Small intestine (tissue), 7 donors: ENCODE measurements around the gene INPPL1. TPM values are rescaled to one million over a fixed set of nuclear protein-coding genes. Genes with fewer than 3 reads are reported as not detected.
"Not testable (repeated sequence)": the region's sequence is repeated elsewhere in the genome, so short reads cannot be mapped to it uniquely, and the experiment has no call there.

Experiments used
- DNase-seq, 2 donors: peaks; one replicate each; pipeline versions ENCODE4 v3.0.0 to v3.0.0-alpha.2; 2013
- FAIRE-seq: peaks from 2 replicates; lab custom pipeline; 2012; peaks lifted over from hg19 to GRCh38; lab: Jason Lieb, UNC
- H3K27ac ChIP-seq, 3 donors: one replicate each; pipeline ENCODE4 v1.5.1; 2013; ENCODE audit warnings: low read length in 2 of 3, mild to moderate bottlenecking in 2 of 3, control low read depth in 1 of 3, inconsistent platforms in 1 of 3, low read depth in 1 of 3, moderate library complexity in 1 of 3
- H3K27me3 ChIP-seq, 3 donors: one replicate each; pipeline ENCODE4 v1.6.1; 2013; ENCODE audit warnings: low read length in 3 of 3, inconsistent platforms in 1 of 3; ENCODE audit not compliant: control insufficient read depth in 3 of 3, insufficient read depth in 3 of 3
- H3K36me3 ChIP-seq, 3 donors: one replicate each; pipeline ENCODE4 v1.6.1; 2013; ENCODE audit warnings: low read length in 3 of 3, inconsistent platforms in 1 of 3, low read depth in 1 of 3, mild to moderate bottlenecking in 1 of 3, moderate library complexity in 1 of 3; ENCODE audit not compliant: control insufficient read depth in 3 of 3, insufficient read depth in 2 of 3
- H3K4me1 ChIP-seq, 3 donors: one replicate each; pipeline ENCODE4 v1.6.1; 2013; ENCODE audit warnings: low read length in 2 of 3, inconsistent platforms in 1 of 3, low read depth in 1 of 3, mild to moderate bottlenecking in 1 of 3, moderate library complexity in 1 of 3; ENCODE audit not compliant: control insufficient read depth in 3 of 3, insufficient read depth in 2 of 3
- H3K4me3 ChIP-seq, 3 donors: one replicate each; pipeline ENCODE4 v1.5.1; 2013; ENCODE audit warnings: low read length in 3 of 3, control low read depth in 1 of 3, inconsistent platforms in 1 of 3, low read depth in 1 of 3, mild to moderate bottlenecking in 1 of 3, moderate library complexity in 1 of 3
- H3K9me3 ChIP-seq, 2 donors: one replicate each; pipeline ENCODE4 v1.6.1; 2013; ENCODE audit warnings: low read depth in 1 of 2, low read length in 1 of 2; ENCODE audit not compliant: control insufficient read depth in 2 of 2, insufficient read depth in 1 of 2
- WGBS, 3 donors: extraction: QIAGEN DNeasy Blood & Tissue Kit; methylation state at CpG; one replicate each; pipeline ENCODE4 v1.1.7; 2013; 5-methylcytosine and 5-hydroxymethylcytosine counted together
- polyA plus RNA-seq, 4 donors: library from polyadenylated mRNA; stranded (reverse) in 3 of 4; unstranded in 1 of 4; fragments of 200-250 nt in 3 of 4; fragments of 120-200 nt in 1 of 4; gene quantifications; one replicate each; pipeline versions ENCODE4 v1.2.1 to v1.2.3, GENCODE V29; 2013
- donor health status: healthy with polysubstance abuse.
- donor health status: control.
- donor health status: control.
- donor health status: Bipolar disorder and iron deficiency.
- donor health status: healthy.

The INPPL1 gene
- polyA plus RNA-seq, 4 donors, result 43.2 to 64.7 (median 60.7) TPM

- not testable (repeated sequence) for H3K9me3 ChIP-seq, H3K4me1 ChIP-seq, H3K36me3 ChIP-seq, H3K4me3 ChIP-seq, H3K27me3 ChIP-seq, H3K27ac ChIP-seq, FAIRE-seq, DNase-seq
- 62 to 72% (median 66%) methylated on average over 5 of the region's 5 CpGs for WGBS, 3 donors
Observed at GRCh38 chr11:72266960-72267359, 42.4 kb downstream of the INPPL1 start.

- Histone ChIP-seq H3K36me3 (no peaks in the 10 kb centered on the region), H3K4me3 (no peak overlapping the region), H3K4me1 (no peaks in the 10 kb centered on the region), H3K27ac (no peak overlapping the region), H3K9me3 (no peaks in the 10 kb centered on the region), H3K27me3 (no peaks in the 10 kb centered on the region)
- no peak for FAIRE-seq
- 71 to 85% (median 80%) methylated on average over 2 of the region's 2 CpGs for WGBS, 3 donors
- DNase-seq, result no peak
Observed at GRCh38 chr11:72267956-72268617, 43.5 kb downstream of the INPPL1 start.

DNA sequence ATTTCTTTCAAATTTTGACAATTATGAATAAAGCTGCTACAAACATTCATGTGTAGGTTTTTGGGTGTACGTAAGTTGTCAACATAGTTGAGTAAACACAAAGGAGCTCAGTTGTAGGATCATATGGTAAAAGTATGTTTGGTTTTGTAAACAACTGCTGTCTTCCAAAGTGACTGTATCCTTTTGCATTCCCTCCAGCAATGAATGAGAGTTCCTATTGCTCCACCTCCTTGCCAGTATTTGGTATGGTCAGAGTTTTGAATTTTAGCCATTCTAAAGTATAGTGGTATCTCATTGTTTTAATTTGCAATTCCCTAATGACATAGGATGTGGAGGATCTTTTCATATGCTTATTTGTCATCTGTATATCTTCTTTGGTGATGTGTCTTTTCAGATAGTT lies 47.4 kb downstream of the INPPL1 start:
- WGBS, 3 donors, result 65 to 94% (median 86%) methylated on average over 1 of the region's 1 CpG
- no peak for DNase-seq
- H3K27me3 ChIP-seq, result no peaks in the 10 kb centered on the region

DNA sequence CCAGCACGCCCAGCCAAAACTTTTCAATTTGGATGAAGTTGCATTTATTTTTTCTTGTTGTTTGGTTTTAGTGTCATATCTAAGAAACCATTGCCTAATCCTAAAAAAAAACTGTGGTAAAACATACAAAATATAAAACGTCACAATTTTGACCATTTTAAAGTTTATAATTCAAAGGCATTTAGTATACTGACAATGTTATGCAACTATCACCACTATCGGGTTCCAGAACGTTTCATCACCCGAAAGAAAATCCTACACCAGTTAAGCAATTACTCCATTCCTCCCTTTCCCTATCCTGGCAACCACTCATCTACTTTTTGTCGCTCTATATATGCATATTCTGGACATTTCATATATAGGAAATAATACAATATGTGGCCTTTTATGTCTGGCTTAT lies 49.9 kb downstream of the INPPL1 start:
- no peaks in the 10 kb centered on the region for H3K9me3 ChIP-seq
- no peaks in the 10 kb centered on the region for H3K4me1 ChIP-seq
- H3K36me3 ChIP-seq, result no peaks in the 10 kb centered on the region
- H3K27me3 ChIP-seq, result no peaks in the 10 kb centered on the region
- DNase-seq, result no peak
- 86 to 88% (median 87%) methylated on average over 6 of the region's 6 CpGs for WGBS, 3 donors
- H3K4me3 ChIP-seq, result no peak overlapping the region
- no peak overlapping the region for H3K27ac ChIP-seq
- FAIRE-seq, result no peak

More for the DNA sequence above, 47.4 kb downstream of the INPPL1 start:
- Histone ChIP-seq H3K36me3 (no peaks in the 10 kb centered on the region), H3K4me3 (no peak overlapping the region), H3K4me1 (no peaks in the 10 kb centered on the region), H3K27ac (no peak overlapping the region), H3K9me3 (no peaks in the 10 kb centered on the region)
- no peak for FAIRE-seq

- DNase-seq (no peak), FAIRE-seq (no peak)
- Histone ChIP-seq H3K27ac (no peak overlapping the region), H3K9me3 (peaks cover 0 to 4% of the 10 kb centered on the region in 2 donors), H3K4me1 (no peaks in the 10 kb centered on the region), H3K4me3 (no peak overlapping the region), H3K36me3 (no peaks in the 10 kb centered on the region), H3K27me3 (no peaks in the 10 kb centered on the region)
Observed at GRCh38 chr11:72278905-72279304, 54.3 kb downstream of the INPPL1 start.

- H3K27me3 ChIP-seq, result no peaks in the 10 kb centered on the region
- H3K4me1 ChIP-seq, result no peaks in the 10 kb centered on the region
- 85 to 92% (median 90%) methylated on average over 12 of the region's 12 CpGs for WGBS, 3 donors
- DNase-seq, result no peak
- no peaks in the 10 kb centered on the region for H3K36me3 ChIP-seq
- H3K27ac ChIP-seq, result no peak overlapping the region
- H3K4me3 ChIP-seq, result no peak overlapping the region
- peaks cover 0 to 4% of the 10 kb centered on the region in 2 donors for H3K9me3 ChIP-seq
- no peak for FAIRE-seq
Observed at GRCh38 chr11:72280037-72280436, 55.5 kb downstream of the INPPL1 start.

GRCh38 chr11:72280726-72281315 lies 56.3 kb downstream of the INPPL1 start:
- H3K36me3 ChIP-seq, result no peaks in the 10 kb centered on the region
- no peak overlapping the region for H3K4me3 ChIP-seq
- WGBS, 3 donors, result 93 to 96% (median 94%) methylated on average over 24 of the region's 24 CpGs
- peaks cover 0 to 4% of the 10 kb centered on the region in 2 donors for H3K9me3 ChIP-seq
- H3K27ac ChIP-seq, result no peak overlapping the region
- H3K4me1 ChIP-seq, result no peaks in the 10 kb centered on the region
- DNase-seq (no peak), FAIRE-seq (no peak)
- H3K27me3 ChIP-seq, result no peaks in the 10 kb centered on the region

GRCh38 chr11:72283947-72284346 lies 59.4 kb downstream of the INPPL1 start:
- Histone ChIP-seq H3K4me1 (no peaks in the 10 kb centered on the region), H3K4me3 (no peak overlapping the region), H3K9me3 (peaks cover 0 to 4% of the 10 kb centered on the region in 2 donors), H3K36me3 (no peaks in the 10 kb centered on the region), H3K27ac (no peak overlapping the region), H3K27me3 (no peaks in the 10 kb centered on the region)
- DNase-seq (no peak), FAIRE-seq (no peak)
- WGBS, 3 donors, result 67 to 73% (median 71%) methylated on average over 2 of the region's 2 CpGs
